ENCODE data around the gene CCRL2. TPM values are rescaled to one million over a fixed set of nuclear protein-coding genes. Genes with fewer than 3 reads are reported as not detected.

Gene CCRL2
- total and polyA plus RNA-seq, 2 of the 8 experiments (the other 6 are each of a cell fraction or from before 2014, with no cell fraction given) = not detected

- Histone ChIP-seq H3K23ac (ENCODE audit: insufficient read length) (no peak overlapping the region), H3K36me3 (ENCODE audit: control insufficient read depth in 2 of 4, insufficient read depth in 4 of 4, low read length in 3 of 4) (no peaks in the 10 kb centered on the region), H4K20me1 (replicated peaks in 1 of 2; ENCODE audit: control insufficient read depth in 1 of 2, insufficient read depth in 2 of 2, low read length in 2 of 2) (no peaks in the 10 kb centered on the region), H3K4ac (replicated peaks; ENCODE audit: insufficient read length, low read depth, low read length) (no peak overlapping the region), H2AK5ac (ENCODE audit: low read depth, low read length) (no peak overlapping the region), H3K56ac (replicated peaks; ENCODE audit: insufficient read length, low read depth, low read length) (no peak overlapping the region), H2BK120ac (replicated peaks; ENCODE audit: low read depth, low read length) (no peak overlapping the region), H2BK5ac (ENCODE audit: low read depth, low read length) (no peak overlapping the region), H2BK20ac (ENCODE audit: low read length) (no peak overlapping the region), H3K4me3 (ENCODE audit: extremely low read depth in 1 of 4, insufficient read depth in 2 of 4, low read depth in 3 of 4, low read length in 4 of 4) (no peak overlapping the region), H3K14ac (ENCODE audit: insufficient read length) (no peak overlapping the region), H3K79me2 (ENCODE audit: control insufficient read depth in 1 of 2, insufficient read depth in 2 of 2, low read length in 2 of 2) (no peaks in the 10 kb centered on the region), H3K79me1 (ENCODE audit: low read depth, low read length) (no peaks in the 10 kb centered on the region), H3K27ac (ENCODE audit: low read depth, low read length) (no peak overlapping the region), H3K27me3 (replicated peaks in 1 of 4; ENCODE audit: control insufficient read depth in 3 of 4, extremely low read depth in 1 of 4, insufficient read depth in 3 of 4, low read length in 3 of 4) (peaks cover 0 to 5% (median 0%) of the 10 kb centered on the region in 4 experiments; a peak in 1 of 7 replicates), H2AFZ (ENCODE audit: low read length) (peak overlapping the region; percentile 93), H3K9ac (replicated peaks in 1 of 4; ENCODE audit: extremely low read depth in 1 of 4, low read depth in 3 of 4, low read length in 3 of 4) (no peak overlapping the region), H3K4me2 (ENCODE audit: insufficient read depth in 1 of 2, low read depth in 2 of 2, low read length in 2 of 2) (no peak overlapping the region), H4K8ac (ENCODE audit: extremely low read depth, insufficient read depth, low read length) (no peak overlapping the region), H2BK15ac (ENCODE audit: low read length) (no peak overlapping the region), H4K91ac (replicated peaks; ENCODE audit: insufficient read length, low read length) (no peak overlapping the region), H2BK12ac (ENCODE audit: low read depth, low read length) (no peak overlapping the region), H3K23me2 (ENCODE audit: low read depth, low read length) (no peaks in the 10 kb centered on the region), H3K4me1 (replicated peaks in 1 of 4; ENCODE audit: control insufficient read depth in 3 of 4, insufficient read depth in 4 of 4, low read length in 3 of 4) (no peaks in the 10 kb centered on the region), H3K18ac (ENCODE audit: extremely low read depth, low read length) (no peak overlapping the region; the same call in 1 of the 2 replicates), H3K9me3 (ENCODE audit: insufficient read depth in 2 of 2, low read depth in 1 of 2, low read length in 1 of 2) (no peaks in the 10 kb centered on the region), H4K5ac (ENCODE audit: insufficient read length, low read depth, low read length) (no peak overlapping the region)
- ChIA-PET CTCF (ENCODE audit: partially characterized antibody) (interaction anchor here (0.6 to 12.9 kb wide), 33 partner anchors 9 to 400 kb away, joined by 3 to 164 read pairs (median 4); partner anchors contain the start of genes CCR1 and CCRL2), POLR2A (ENCODE audit: partially characterized antibody) (no interaction called here)
- 72% methylated on average over 7 of the region's 7 CpGs; no CpG with 5 or more reads in 1 of the 2 experiments for WGBS, 2 experiments (ENCODE audit: extremely low coverage in 1 of 2, insufficient coverage in 1 of 2, insufficient read length in 1 of 2, insufficient replicate concordance in 2 of 2, low coverage in 1 of 2, low lambda C conversion rate in 2 of 2, missing lambda C conversion rate in 1 of 2)
- FAIRE-seq (peak; percentile 85), DNase-seq (ENCODE audit: low read depth in 1 of 2, low spot score in 2 of 2) (peak; percentile 43 to 60)
- TF ChIP-seq MAFK (IDR thresholded peaks at IDR 0.05; ENCODE audit: low read depth, low read length) (no peak), TEAD4 (IDR thresholded peaks at IDR 0.05; ENCODE audit: low read depth, low read length) (0 out of 2 replicates have a peak, but pooled peaks have one; percentile 32), RAD21 (IDR thresholded peaks at IDR 0.05 in 1 of 2, conservative IDR thresholded peaks at IDR 0.05 in 1 of 2; ENCODE audit: low read depth in 2 of 2, low read length in 2 of 2) (peak; percentile 89 to 90), CTCF (IDR thresholded peaks at IDR 0.05; ENCODE audit: control extremely low read depth in 1 of 3, insufficient read depth in 1 of 3, low read depth in 1 of 3, low read length in 3 of 3) (peak; percentile 77 to 78 (median 77)), ATF2 (IDR thresholded peaks at IDR 0.05; ENCODE audit: low read length) (no peak)
These were observed 38.5 kb upstream of the CCRL2 start for GRCh38 chr3:46368569-46368968.

All from H1 (cell line).